22Rv1 (cell line): Measurements from ENCODE around the gene MAGI1.

Source experiments
- H3K27ac ChIP-seq: fragments of 450-650 bp; 2 replicates; pipeline ENCODE4 v1.5.1; 2017
- ZFX ChIP-seq: fragments of 450-650 bp; IDR thresholded peaks from 2 replicates; pipeline ENCODE4 v1.6.1; 2017; ENCODE audit warnings: antibody characterized with exemption, borderline replicate concordance
- TF ChIP-seq, protein P1 (sequence below): fragments of 450-650 bp; IDR thresholded peaks from 2 replicates; pipeline ENCODE4 v1.5.1; 2017; ENCODE audit warnings: mild to moderate bottlenecking

MAGI1 gene

DNA sequence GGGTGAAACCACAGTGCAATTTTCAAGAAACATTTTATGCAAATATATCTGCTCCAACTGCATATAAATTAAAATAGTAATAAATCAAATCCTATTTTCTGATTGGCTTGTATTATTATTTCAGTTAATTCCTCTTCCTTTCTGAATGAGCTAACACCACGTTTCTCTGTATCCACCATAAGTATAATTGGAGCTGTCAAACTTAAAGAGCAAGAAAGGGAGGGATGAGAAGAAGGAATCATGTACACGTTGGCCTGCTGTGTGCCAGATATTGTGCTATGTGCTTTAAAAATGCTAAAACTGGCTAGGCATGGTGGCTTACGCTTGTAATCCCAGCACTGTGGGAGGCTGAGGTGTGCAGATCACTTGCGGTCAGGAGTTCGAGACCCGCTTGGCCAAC is 180.0 kb downstream of the MAGI1 start:
- no peak for TF ChIP-seq ZFX
- TF ChIP-seq, protein P1, sequence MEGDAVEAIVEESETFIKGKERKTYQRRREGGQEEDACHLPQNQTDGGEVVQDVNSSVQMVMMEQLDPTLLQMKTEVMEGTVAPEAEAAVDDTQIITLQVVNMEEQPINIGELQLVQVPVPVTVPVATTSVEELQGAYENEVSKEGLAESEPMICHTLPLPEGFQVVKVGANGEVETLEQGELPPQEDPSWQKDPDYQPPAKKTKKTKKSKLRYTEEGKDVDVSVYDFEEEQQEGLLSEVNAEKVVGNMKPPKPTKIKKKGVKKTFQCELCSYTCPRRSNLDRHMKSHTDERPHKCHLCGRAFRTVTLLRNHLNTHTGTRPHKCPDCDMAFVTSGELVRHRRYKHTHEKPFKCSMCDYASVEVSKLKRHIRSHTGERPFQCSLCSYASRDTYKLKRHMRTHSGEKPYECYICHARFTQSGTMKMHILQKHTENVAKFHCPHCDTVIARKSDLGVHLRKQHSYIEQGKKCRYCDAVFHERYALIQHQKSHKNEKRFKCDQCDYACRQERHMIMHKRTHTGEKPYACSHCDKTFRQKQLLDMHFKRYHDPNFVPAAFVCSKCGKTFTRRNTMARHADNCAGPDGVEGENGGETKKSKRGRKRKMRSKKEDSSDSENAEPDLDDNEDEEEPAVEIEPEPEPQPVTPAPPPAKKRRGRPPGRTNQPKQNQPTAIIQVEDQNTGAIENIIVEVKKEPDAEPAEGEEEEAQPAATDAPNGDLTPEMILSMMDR: no peak

GRCh38 chr3:65857327-65857726 is 181.4 kb downstream of the MAGI1 start:
- H3K27ac ChIP-seq: no peak overlapping the region
- TF ChIP-seq, protein P1: no peak
- no peak for TF ChIP-seq ZFX

More for the DNA sequence above, 180.0 kb downstream of the MAGI1 start:
- H3K27ac ChIP-seq: no peak overlapping the region

DNA sequence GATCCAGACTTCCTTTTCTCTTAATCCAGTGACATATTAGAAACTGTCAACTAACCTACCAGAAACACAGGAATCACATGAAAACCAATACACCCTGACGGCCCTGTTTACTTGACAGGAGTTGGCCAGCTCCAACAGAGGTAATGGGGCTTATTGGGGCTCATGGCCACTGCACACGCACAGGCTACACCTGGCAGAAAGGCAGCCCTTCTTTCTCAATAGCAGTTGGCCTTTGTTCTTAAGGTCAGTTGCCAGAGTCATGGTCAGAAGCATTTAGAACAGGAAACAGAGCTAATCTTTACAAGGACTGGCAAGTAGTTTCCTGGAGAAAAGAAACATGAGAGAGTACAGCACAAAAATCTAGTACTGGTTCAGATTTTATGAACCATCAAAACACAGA is 181.8 kb downstream of the MAGI1 start:
- no peak overlapping the region for H3K27ac ChIP-seq
- TF ChIP-seq, protein P1: no peak
- no peak for TF ChIP-seq ZFX

GRCh38 chr3:65855370-65856100 is 183.2 kb downstream of the MAGI1 start:
- TF ChIP-seq, protein P1: no peak
- TF ChIP-seq ZFX: no peak
- no peak overlapping the region for H3K27ac ChIP-seq

DNA sequence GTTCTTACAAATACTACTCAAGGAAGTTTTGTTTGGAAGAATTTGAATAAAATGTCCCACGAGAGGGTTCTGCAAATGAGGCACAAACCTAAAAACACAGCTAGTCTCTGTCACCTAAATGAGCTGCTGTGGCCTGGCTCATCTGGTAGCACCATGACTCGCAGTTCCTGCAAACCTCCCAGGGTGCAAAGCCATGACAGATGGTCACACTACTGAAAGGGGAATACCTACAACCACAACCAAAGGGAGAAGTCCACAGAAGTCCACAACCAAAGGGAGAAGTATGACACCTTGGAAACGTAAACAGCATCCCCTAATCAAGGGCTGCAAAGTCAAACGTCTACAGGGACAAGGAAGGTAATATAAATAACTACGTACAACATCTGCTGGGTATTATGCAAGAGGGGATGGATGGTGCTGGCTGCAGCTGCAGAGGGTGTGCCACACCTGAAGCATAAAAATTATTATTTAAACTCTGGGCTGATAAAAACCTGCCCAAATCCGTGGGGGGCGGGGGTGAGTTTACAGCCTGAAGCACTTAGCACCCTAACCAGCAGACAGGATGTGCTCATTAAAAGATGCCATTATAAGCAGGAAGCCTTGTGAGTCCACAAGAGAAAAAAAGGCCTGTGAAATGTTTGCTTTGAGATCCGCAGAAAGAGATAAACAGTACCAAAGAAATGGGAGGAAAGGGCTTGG is 184.0 kb downstream of the MAGI1 start:
- H3K27ac ChIP-seq: no peak overlapping the region

DNA sequence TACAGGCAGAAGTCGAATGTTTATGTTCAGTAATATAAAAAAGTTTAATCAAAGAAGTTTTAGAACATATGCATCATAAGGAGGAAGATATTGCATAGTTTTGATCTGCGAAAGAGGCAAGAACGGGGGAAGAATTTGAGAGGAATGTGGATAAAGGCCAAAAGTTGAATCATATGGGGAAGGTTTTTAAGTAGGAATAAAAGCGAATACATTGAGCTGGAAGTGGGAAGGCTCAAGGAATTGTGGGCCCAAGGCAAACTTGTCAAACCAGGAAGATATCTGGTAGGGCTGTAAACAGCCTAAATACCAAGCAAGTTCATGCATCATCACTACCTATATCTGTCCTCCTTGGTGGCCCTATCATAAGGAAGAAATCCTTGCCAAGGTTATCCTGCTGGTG is 186.9 kb downstream of the MAGI1 start:
- TF ChIP-seq, protein P1: no peak
- no peak for TF ChIP-seq ZFX
- no peak overlapping the region for H3K27ac ChIP-seq

More for the DNA sequence above, 184.0 kb downstream of the MAGI1 start:
- TF ChIP-seq ZFX: no peak
- TF ChIP-seq, protein P1: no peak

- no peak for TF ChIP-seq ZFX
- TF ChIP-seq, protein P1: no peak
- H3K27ac ChIP-seq: no peak overlapping the region
Measured at GRCh38 chr3:65850261-65850660, 188.5 kb downstream of the MAGI1 start.
